Measurements from ENCODE around the gene PLA2G3.

The PLA2G3 gene

GRCh38 chr22:31085928-31086327 lies 54.4 kb downstream of the PLA2G3 start:
- DNase-seq (ENCODE audit: low read depth) = no peak

GRCh38 chr22:31085493-31085824 lies 54.8 kb downstream of the PLA2G3 start:
- DNase-seq (ENCODE audit: low read depth) = no peak

GRCh38 chr22:31084811-31085492 lies 55.4 kb downstream of the PLA2G3 start:
- no peak for DNase-seq (ENCODE audit: low read depth)
